Skin epidermis (tissue), 12 donors: Measurements from ENCODE around the gene PDLIM7.
A peak's percentile ranks its signal among the peaks of the same experiment; 100 is the strongest.

Experiments used
- H3K27ac ChIP-seq, 21 experiments: fragments of 200-600 bp; sonication (generic) in 11 of 21; one replicate each; pipeline ENCODE4 v1.5.0; 2020; ENCODE audit warnings: mild to moderate bottlenecking in 3 of 21, inconsistent platforms in 2 of 21, moderate library complexity in 2 of 21
- H3K4me3 ChIP-seq, 7 experiments: fragments of 200-600 bp; sonication (generic) in 2 of 7; one replicate each; pipeline ENCODE4 v1.5.0; 2020; ENCODE audit warnings: inconsistent platforms in 2 of 7, mild to moderate bottlenecking in 2 of 7, moderate library complexity in 1 of 7

PDLIM7 gene

GRCh38 chr5:177452688-177453638 is 44.4 kb downstream of the PDLIM7 start:
- peak overlapping the region in 3 of 21 experiments; percentile 58 to 81 (median 80) for H3K27ac ChIP-seq
- H3K4me3 ChIP-seq, result no peak overlapping the region

GRCh38 chr5:177450667-177451424 is 46.6 kb downstream of the PDLIM7 start:
- Histone ChIP-seq H3K4me3 (no peak overlapping the region), H3K27ac (no peak overlapping the region)

- H3K27ac ChIP-seq, result no peak overlapping the region
- no peak overlapping the region for H3K4me3 ChIP-seq
These were observed 48.0 kb downstream of the PDLIM7 start for GRCh38 chr5:177449140-177450061.

- no peak overlapping the region for H3K4me3 ChIP-seq
- no peak overlapping the region for H3K27ac ChIP-seq
These were observed 49.0 kb downstream of the PDLIM7 start for GRCh38 chr5:177448244-177448950.

GRCh38 chr5:177447611-177448243 is 49.7 kb downstream of the PDLIM7 start:
- peak overlapping the region in 4 of 7 experiments; percentile 51 to 73 (median 56) for H3K4me3 ChIP-seq
- peak overlapping the region in 12 of 21 experiments; percentile 29 to 88 (median 70) for H3K27ac ChIP-seq

GRCh38 chr5:177447066-177447610 is 50.3 kb downstream of the PDLIM7 start:
- Histone ChIP-seq H3K27ac (peak overlapping the region in 17 of 21 experiments; percentile 25 to 88 (median 67)), H3K4me3 (peak overlapping the region; percentile 50 to 73 (median 58))

- peak within 1 kb of the TSS; percentile 50 to 73 (median 58) for H3K4me3 ChIP-seq
- peak within 1 kb of the TSS in 17 of 21 experiments; percentile 25 to 88 (median 67) for H3K27ac ChIP-seq
These were observed 51.0 kb downstream of the PDLIM7 start, which contains the start of gene PRR7 for GRCh38 chr5:177446200-177447065. TSS of gene PRR7 (plus strand) at chr5:177446814. CDS start at chr5:177455068, 8,254 bp downstream.

GRCh38 chr5:177445917-177446199 is 51.5 kb downstream of the PDLIM7 start:
- Histone ChIP-seq H3K27ac (peak overlapping the region in 12 of 21 experiments; percentile 2 to 88 (median 69)), H3K4me3 (peak overlapping the region in 5 of 7 experiments; percentile 51 to 73 (median 58))

- Histone ChIP-seq H3K4me3 (no peak overlapping the region), H3K27ac (peak overlapping the region in 8 of 21 experiments; percentile 2 to 88 (median 38))
These were observed 52.1 kb downstream of the PDLIM7 start for GRCh38 chr5:177445052-177445916.

- Histone ChIP-seq H3K4me3 (no peak overlapping the region), H3K27ac (peak overlapping the region in 7 of 21 experiments; percentile 10 to 88 (median 49))
These were observed 53.0 kb downstream of the PDLIM7 start for GRCh38 chr5:177444106-177445051.

- Histone ChIP-seq H3K27ac (peak overlapping the region in 8 of 21 experiments; percentile 7 to 62 (median 24)), H3K4me3 (no peak overlapping the region)
These were observed 54.0 kb downstream of the PDLIM7 start for GRCh38 chr5:177443144-177443983.

GRCh38 chr5:177442066-177442826 is 55.2 kb downstream of the PDLIM7 start:
- Histone ChIP-seq H3K4me3 (no peak overlapping the region), H3K27ac (peak overlapping the region in 2 of 21 experiments; percentile 9 to 19)
